Measurements from ENCODE around the gene RFX2.

DNA sequence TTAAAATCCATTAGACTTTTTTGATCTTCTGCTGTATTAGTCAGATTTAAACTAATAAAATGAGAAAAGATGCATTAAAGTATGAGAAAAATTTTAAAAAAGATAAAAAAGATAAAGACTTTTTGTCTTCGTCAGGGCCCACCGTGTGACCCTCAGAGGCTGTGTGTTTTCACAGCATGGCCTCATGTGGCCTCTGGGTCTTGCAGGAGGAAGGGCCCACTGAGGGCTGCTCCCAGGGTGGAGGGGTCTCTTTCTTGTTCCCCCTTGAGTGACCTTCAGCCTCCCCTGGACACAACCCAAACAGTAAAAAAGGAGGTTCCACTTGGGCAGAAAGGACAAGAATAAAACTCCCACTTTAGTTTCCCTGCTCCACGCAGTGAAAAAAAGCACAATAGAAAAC is 75.3 kb downstream of the RFX2 start:
- TF ChIP-seq POLR2AphosphoS5 (IDR thresholded peaks at IDR 0.05; ENCODE audit: low read depth, low read length) (no peak), POLR2A (IDR thresholded peaks at IDR 0.05; ENCODE audit: low read depth, low read length) (no peak)
